ENCODE data around the gene ATP2A2. TPM values are rescaled to one million over a fixed set of nuclear protein-coding genes. Genes with fewer than 3 reads are reported as not detected.

ATP2A2 gene
- total and polyA plus RNA-seq, 11 donors: 494 to 2,963 (median 1,674) TPM

- Histone ChIP-seq H3K36me3 (peaks cover 0 to 66% (median 49%) of the 10 kb centered on the region in 9 donors), H3K4me3 (no peak overlapping the region), H3K9me3 (no peaks in the 10 kb centered on the region), H3K27ac (peak overlapping the region in 1 of 12 donors; percentile 17), H3K4me1 (peaks cover 0 to 46% (median 19%) of the 10 kb centered on the region in 12 donors), H3K27me3 (no peaks in the 10 kb centered on the region)
- 68 to 79% (median 71%) methylated on average over 8 to 13 of the region's 13 CpGs for WGBS, 4 donors
- intact Hi-C loops (cut with DNase I): no loop called here
- no peak for ATAC-seq
- TF ChIP-seq POLR2A (IDR thresholded peaks at IDR 0.05): no peak
- TF ChIP-seq CTCF (IDR thresholded peaks at IDR 0.05): no peak
- DNase-seq: no peak
These were observed 90.5 kb downstream of the ATP2A2 start for GRCh38 chr12:110371408-110372055.

GRCh38 chr12:110372056-110372425 lies 91.0 kb downstream of the ATP2A2 start:
- DNase-seq (no peak), ATAC-seq (no peak)
- TF ChIP-seq CTCF (IDR thresholded peaks at IDR 0.05) (no peak), POLR2A (IDR thresholded peaks at IDR 0.05) (no peak)
- peak overlapping the region in 1 of 12 donors; percentile 17 for H3K27ac ChIP-seq
- intact Hi-C loops (cut with DNase I): no loop called here
- 89 to 94% (median 92%) methylated on average over 7 of the region's 7 CpGs for WGBS, 4 donors
- H3K9me3 ChIP-seq: no peaks in the 10 kb centered on the region
- peaks cover 0 to 71% (median 52%) of the 10 kb centered on the region in 9 donors for H3K36me3 ChIP-seq
- no peak overlapping the region for H3K4me3 ChIP-seq
- H3K27me3 ChIP-seq: no peaks in the 10 kb centered on the region
- H3K4me1 ChIP-seq: peaks cover 0 to 41% (median 19%) of the 10 kb centered on the region in 12 donors

- intact Hi-C loops (cut with DNase I): no loop called here
- no peak for TF ChIP-seq CTCF (IDR thresholded peaks at IDR 0.05)
- no peak for TF ChIP-seq POLR2A (IDR thresholded peaks at IDR 0.05)
- Histone ChIP-seq H3K27ac (peak overlapping the region in 5 of 12 donors; percentile 26 to 57 (median 43)), H3K36me3 (peaks cover 3 to 81% (median 61%) of the 10 kb centered on the region in 9 donors), H3K4me3 (no peak overlapping the region), H3K27me3 (no peaks in the 10 kb centered on the region), H3K4me1 (peaks cover 0 to 35% (median 19%) of the 10 kb centered on the region in 12 donors), H3K9me3 (no peaks in the 10 kb centered on the region)
- peak; percentile 52 to 70 (median 65) for ATAC-seq
- 54 to 73% (median 61%) methylated on average over 4 of the region's 4 CpGs for WGBS, 4 donors
- DNase-seq: peak in 3 of 5 donors; percentile 29 to 76 (median 43)
These were observed 92.0 kb downstream of the ATP2A2 start for GRCh38 chr12:110373025-110373424.

- no peak overlapping the region for H3K4me3 ChIP-seq
- intact Hi-C loops (cut with DNase I): no loop called here
- ATAC-seq (peak in 2 of 4 donors; percentile 3 to 9), DNase-seq (no peak)
- H3K36me3 ChIP-seq: peaks cover 3 to 85% (median 65%) of the 10 kb centered on the region in 9 donors
- 36 to 56% (median 39%) methylated on average over 2 of the region's 2 CpGs for WGBS, 4 donors
- peaks cover 0 to 35% (median 19%) of the 10 kb centered on the region in 12 donors for H3K4me1 ChIP-seq
- peak overlapping the region in 6 of 12 donors; percentile 26 to 57 (median 41) for H3K27ac ChIP-seq
- TF ChIP-seq POLR2A (IDR thresholded peaks at IDR 0.05) (no peak), CTCF (IDR thresholded peaks at IDR 0.05) (no peak)
- H3K9me3 ChIP-seq: no peaks in the 10 kb centered on the region
- H3K27me3 ChIP-seq: no peaks in the 10 kb centered on the region
These were observed 92.4 kb downstream of the ATP2A2 start for GRCh38 chr12:110373425-110373824.

Data from heart left ventricle (tissue), 16 donors.